GM12878 (cell line): ENCODE data around the gene DENND2C.

ENCODE experiments used
- ATF2 ChIP-seq: IDR thresholded peaks from 2 replicates; pipeline ENCODE4 v1.6.1; 2012; ENCODE audit warnings: low read length, inconsistent platforms
- BACH1 ChIP-seq: fragments of 450-650 bp; IDR thresholded peaks from 2 replicates; pipeline ENCODE4 v1.6.1; 2017; ENCODE audit warnings: mild to moderate bottlenecking, borderline replicate concordance
- CTCF ChIP-seq, 3 experiments: IDR thresholded peaks in 2 of 3; conservative IDR thresholded peaks in 1 of 3; 2 replicates each; pipeline ENCODE4 v1.5.1; 2011; ENCODE audit warnings: low read depth in 3 of 3, low read length in 3 of 3, mild to moderate bottlenecking in 3 of 3, control low read depth in 2 of 3, moderate library complexity in 2 of 3, inconsistent platforms in 1 of 3, mixed read lengths in 1 of 3; ENCODE audit not compliant: control insufficient read depth in 2 of 3, insufficient read depth in 1 of 3; ENCODE audit errors: extremely low read depth in 1 of 3
- EZH2 ChIP-seq: IDR thresholded peaks from 2 replicates; pipeline ENCODE4 v1.6.1; 2012; ENCODE audit warnings: low read depth, mild to moderate bottlenecking, control low read depth, inconsistent platforms, low read length, borderline replicate concordance; ENCODE audit not compliant: control insufficient read depth
- REST ChIP-seq: IDR thresholded peaks from 2 replicates; pipeline ENCODE4 v1.6.1; 2012; ENCODE audit warnings: mild to moderate bottlenecking, low read depth, low read length
- SIN3A ChIP-seq: IDR thresholded peaks from 2 replicates; pipeline ENCODE4 v1.6.1; 2012; ENCODE audit warnings: low read depth, low read length, improper control_type of control experiment
- SMAD1 ChIP-seq: fragments of 450-650 bp; IDR thresholded peaks from 2 replicates; pipeline ENCODE4 v1.6.1; 2018; ENCODE audit warnings: mild to moderate bottlenecking, low read depth; ENCODE audit not compliant: partially characterized antibody

- TF ChIP-seq BACH1, result no peak
- TF ChIP-seq CTCF (IDR thresholded peaks at IDR 0.05 in 2 of 3, conservative IDR thresholded peaks at IDR 0.05 in 1 of 3; ENCODE audit: control insufficient read depth in 2 of 3, extremely low read depth in 1 of 3, insufficient read depth in 1 of 3, low read depth in 3 of 3, low read length in 3 of 3), result no peak
- no peak for TF ChIP-seq ATF2
- TF ChIP-seq EZH2, result no peak
- TF ChIP-seq REST, result no peak
- no peak for TF ChIP-seq SIN3A
- TF ChIP-seq SMAD1, result no peak
These were observed at the start of gene DENND2C for GRCh38 chr1:114669562-114670082.
